Kidney epithelial cell (primary cell): Measurements from ENCODE around the gene CCDC68. TPM values are rescaled to one million over a fixed set of nuclear protein-coding genes. Genes with fewer than 3 reads are reported as not detected.

Source experiments
- DNase-seq: peaks from one replicate; pipeline ENCODE4 v3.0.0-alpha.2; 2010; ENCODE audit warnings: low read depth
- H3K27me3 ChIP-seq: 2 replicates; pipeline ENCODE4 v1.6.0; 2011; ENCODE audit warnings: low read length; ENCODE audit not compliant: control insufficient read depth, insufficient read depth
- H3K36me3 ChIP-seq: 2 replicates; pipeline ENCODE4 v1.5.1; 2011; ENCODE audit warnings: low read length; ENCODE audit not compliant: control insufficient read depth, insufficient read depth
- H3K4me3 ChIP-seq: 2 replicates; pipeline ENCODE4 v1.5.1; 2011; ENCODE audit warnings: low read depth, mild to moderate bottlenecking, control low read depth, low read length
- total RNA-seq: library from RNA; depleted of rRNA; stranded (reverse); fragments of >200 nt; gene quantifications from 2 replicates; pipeline ENCODE4 v1.2.3, GENCODE V29; 2015
- TF ChIP-seq, protein P1 (sequence below): IDR thresholded peaks from 2 replicates; pipeline ENCODE4 v1.5.1; 2011; ENCODE audit warnings: mild to moderate bottlenecking, moderate library complexity, low read length, control low read depth, inconsistent platforms; ENCODE audit not compliant: insufficient read depth, poor library complexity, severe bottlenecking

The CCDC68 gene
- total RNA-seq, 1 donor from 2014 or later, result 3.7 TPM

GRCh38 chr18:54948350-54948837 is 10.9 kb downstream of the CCDC68 start:
- no peaks in the 10 kb centered on the region for H3K27me3 ChIP-seq
- no peaks in the 10 kb centered on the region for H3K36me3 ChIP-seq
- H3K4me3 ChIP-seq, result no peak overlapping the region
- TF ChIP-seq, protein P1, sequence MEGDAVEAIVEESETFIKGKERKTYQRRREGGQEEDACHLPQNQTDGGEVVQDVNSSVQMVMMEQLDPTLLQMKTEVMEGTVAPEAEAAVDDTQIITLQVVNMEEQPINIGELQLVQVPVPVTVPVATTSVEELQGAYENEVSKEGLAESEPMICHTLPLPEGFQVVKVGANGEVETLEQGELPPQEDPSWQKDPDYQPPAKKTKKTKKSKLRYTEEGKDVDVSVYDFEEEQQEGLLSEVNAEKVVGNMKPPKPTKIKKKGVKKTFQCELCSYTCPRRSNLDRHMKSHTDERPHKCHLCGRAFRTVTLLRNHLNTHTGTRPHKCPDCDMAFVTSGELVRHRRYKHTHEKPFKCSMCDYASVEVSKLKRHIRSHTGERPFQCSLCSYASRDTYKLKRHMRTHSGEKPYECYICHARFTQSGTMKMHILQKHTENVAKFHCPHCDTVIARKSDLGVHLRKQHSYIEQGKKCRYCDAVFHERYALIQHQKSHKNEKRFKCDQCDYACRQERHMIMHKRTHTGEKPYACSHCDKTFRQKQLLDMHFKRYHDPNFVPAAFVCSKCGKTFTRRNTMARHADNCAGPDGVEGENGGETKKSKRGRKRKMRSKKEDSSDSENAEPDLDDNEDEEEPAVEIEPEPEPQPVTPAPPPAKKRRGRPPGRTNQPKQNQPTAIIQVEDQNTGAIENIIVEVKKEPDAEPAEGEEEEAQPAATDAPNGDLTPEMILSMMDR, result no peak
- DNase-seq, result no peak

GRCh38 chr18:54947091-54947490 is 12.2 kb downstream of the CCDC68 start:
- Histone ChIP-seq H3K27me3 (no peaks in the 10 kb centered on the region), H3K36me3 (no peaks in the 10 kb centered on the region), H3K4me3 (no peak overlapping the region)
- DNase-seq, result no peak
- TF ChIP-seq, protein P1, result no peak

DNA sequence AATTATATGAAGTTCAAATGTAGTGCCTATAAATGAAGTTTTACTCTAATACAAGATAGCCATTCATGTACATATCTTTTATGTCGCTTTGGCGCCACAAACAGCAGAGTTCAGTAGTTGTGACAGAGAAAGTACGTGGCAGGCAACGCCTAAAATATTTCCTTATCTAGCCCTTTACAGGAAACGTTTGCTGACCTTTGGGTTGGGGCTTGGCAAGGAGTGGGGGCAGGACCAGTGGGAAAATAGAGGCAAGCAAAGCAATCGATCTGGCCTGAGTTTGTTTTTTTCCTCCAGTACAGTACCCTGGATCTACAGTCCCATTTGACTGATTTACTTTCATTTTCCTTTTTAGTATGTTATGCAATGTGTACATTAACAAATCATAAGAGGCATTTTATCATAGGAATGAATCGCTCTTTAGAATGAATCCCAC is 13.1 kb downstream of the CCDC68 start:
- DNase-seq, result no peak
- Histone ChIP-seq H3K27me3 (no peaks in the 10 kb centered on the region), H3K4me3 (no peak overlapping the region), H3K36me3 (no peaks in the 10 kb centered on the region)
- TF ChIP-seq, protein P1, result no peak

DNA sequence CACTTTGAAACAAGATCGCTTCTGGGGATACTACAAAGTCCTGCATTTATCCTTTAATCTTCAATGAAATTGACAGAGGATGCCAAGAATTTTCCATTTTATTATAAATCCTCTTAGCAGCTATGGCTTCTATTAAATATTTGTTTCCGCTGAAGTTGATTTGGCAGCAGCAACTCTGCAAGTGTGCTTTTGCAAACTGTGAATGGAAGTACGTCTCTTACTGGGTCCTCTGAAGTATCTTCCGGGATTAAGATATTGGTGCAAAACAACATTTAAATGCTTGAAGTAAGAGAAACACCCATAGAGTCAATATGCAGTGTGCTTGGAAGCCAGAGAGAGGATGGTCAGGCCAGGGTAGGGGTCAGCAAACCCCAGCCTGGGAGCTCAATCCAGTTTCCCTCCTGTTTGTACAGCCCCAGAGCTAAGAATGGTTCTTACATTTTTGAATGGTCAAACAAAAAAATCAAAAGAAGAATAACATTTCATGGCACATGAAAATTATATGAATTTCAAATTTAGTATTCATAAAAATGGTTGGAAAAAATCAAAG is 13.6 kb downstream of the CCDC68 start:
- TF ChIP-seq, protein P1, result no peak
- Histone ChIP-seq H3K4me3 (no peak overlapping the region), H3K27me3 (no peaks in the 10 kb centered on the region), H3K36me3 (no peaks in the 10 kb centered on the region)
- no peak for DNase-seq

DNA sequence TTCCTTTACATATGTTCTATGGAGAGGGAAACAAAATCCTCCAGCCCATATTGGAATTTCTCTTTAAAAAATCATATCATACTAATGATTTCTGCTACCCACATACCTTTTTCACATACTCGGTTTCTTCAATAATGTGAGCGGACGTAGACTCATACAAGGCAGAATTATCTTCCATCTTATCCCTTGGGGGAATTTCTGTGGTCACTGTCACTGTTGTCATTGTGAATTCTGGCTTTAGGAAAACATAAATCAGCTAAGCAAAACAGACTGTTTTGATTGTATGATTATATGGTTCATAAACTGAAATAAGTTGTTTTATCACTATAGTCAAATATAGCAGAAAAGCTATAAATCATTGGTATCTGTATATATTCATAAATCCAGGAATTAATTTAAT is 16.7 kb downstream of the CCDC68 start:
- no peaks in the 10 kb centered on the region for H3K36me3 ChIP-seq
- DNase-seq, result no peak
- H3K4me3 ChIP-seq, result no peak overlapping the region
- H3K27me3 ChIP-seq, result no peaks in the 10 kb centered on the region
- TF ChIP-seq, protein P1, result no peak

DNA sequence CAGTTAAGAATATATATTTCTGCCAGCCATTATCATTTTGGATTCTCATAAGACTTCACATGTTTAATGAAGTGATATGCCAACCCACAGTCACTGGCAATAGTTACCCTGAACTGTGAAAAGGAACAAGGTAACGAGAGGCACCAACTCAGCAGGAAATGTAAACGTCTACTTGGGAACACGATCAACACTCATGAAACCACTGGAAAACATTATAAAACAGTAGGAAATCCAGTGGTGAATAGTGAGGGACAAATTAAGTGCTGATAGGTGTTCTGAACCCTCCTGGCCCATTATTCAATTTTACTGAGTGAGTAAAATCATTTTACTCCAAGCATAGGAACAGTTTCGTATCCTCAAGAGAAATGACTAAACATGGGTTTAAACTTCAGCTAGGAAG is 17.1 kb downstream of the CCDC68 start:
- Histone ChIP-seq H3K36me3 (no peaks in the 10 kb centered on the region), H3K4me3 (no peak overlapping the region), H3K27me3 (no peaks in the 10 kb centered on the region)
- DNase-seq, result no peak
- TF ChIP-seq, protein P1, result no peak
